MM.1S (cell line): ENCODE measurements around the gene MTF1.
"Not testable (repeated sequence)": the region's sequence is repeated elsewhere in the genome, so short reads cannot be mapped to it uniquely, and the experiment has no call there.

Source experiments
- CTCF ChIP-seq: fragments of 300-600 bp; sonication (generic); IDR thresholded peaks from 2 replicates; pipeline ENCODE4 v1.5.1; 2016; ENCODE audit warnings: antibody characterized with exemption, low read length, mixed read lengths
- EZH2phosphoT487 ChIP-seq: fragments of 300-600 bp; sonication (generic); IDR thresholded peaks from 2 replicates; pipeline ENCODE4 v1.6.1; 2018; ENCODE audit warnings: antibody characterized with exemption, low read length

- not testable (repeated sequence) for TF ChIP-seq CTCF, EZH2phosphoT487
Measured at GRCh38 chr1:37903921-37904320, 44.5 kb upstream of the MTF1 start.
